Measurements from ENCODE around the gene ENGASE.

GRCh38 chr17:79131274-79131635 is 56.6 kb downstream of the ENGASE start:
- TF ChIP-seq POLR2AphosphoS5 (IDR thresholded peaks at IDR 0.05; ENCODE audit: borderline replicate concordance, low read depth, low read length) (no peak), EZH2 (IDR thresholded peaks at IDR 0.05) (no peak), FOXP2 (optimal IDR thresholded peaks at IDR 0.05; ENCODE audit: control extremely low read depth, extremely low read length, insufficient read depth) (no peak)
